ENCODE measurements around the gene MYOM1. TPM values are rescaled to one million over a fixed set of nuclear protein-coding genes. Genes with fewer than 3 reads are reported as not detected.

Gene MYOM1
- total RNA-seq, 4 donors from 2014 or later = 0.23 to 2.5 (median 0.52) TPM

DNA sequence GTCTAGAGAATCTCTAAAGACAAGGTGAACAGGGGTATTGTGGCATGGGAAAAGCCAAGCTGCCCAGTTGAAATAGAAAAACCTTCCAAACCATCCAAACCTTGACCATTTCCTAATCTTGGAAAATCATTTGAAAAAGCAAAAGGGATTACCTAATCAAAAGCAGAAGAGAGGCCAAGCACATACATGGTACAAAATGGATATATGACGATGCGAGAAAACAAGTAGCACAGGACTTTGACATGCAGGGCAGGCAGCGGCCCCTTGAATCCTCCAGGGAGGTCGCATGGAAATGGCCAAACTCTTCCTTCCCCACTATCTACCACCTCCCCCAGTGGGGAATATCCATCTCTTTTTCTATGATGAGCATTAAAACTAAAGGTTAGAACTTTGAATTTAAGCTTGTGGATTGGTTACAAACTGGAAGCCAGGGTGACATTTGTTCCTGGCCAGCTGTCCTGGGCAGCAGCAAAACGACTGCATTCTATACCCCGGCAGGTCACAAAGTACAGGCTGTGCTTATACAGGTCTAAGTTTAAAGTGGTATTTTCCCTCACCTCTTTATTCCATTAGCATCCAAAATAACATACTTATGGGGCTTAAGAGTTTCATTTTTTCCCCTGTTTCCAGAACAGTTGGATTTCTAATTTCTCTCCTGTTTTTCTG is 24.7 kb downstream of the MYOM1 start:
- no peak for DNase-seq
- no peaks in the 10 kb centered on the region for H3K4me1 ChIP-seq
- intact Hi-C loops (cut with DNase I) = no loop called here
- 78 to 87% methylated on average over 6 of the region's 6 CpGs for WGBS, 2 donors
- H3K36me3 ChIP-seq = no peaks in the 10 kb centered on the region
- no peak overlapping the region for H3K27ac ChIP-seq
- H3K9me3 ChIP-seq = no peaks in the 10 kb centered on the region
- no peak overlapping the region for H3K4me3 ChIP-seq
- no peaks in the 10 kb centered on the region for H3K27me3 ChIP-seq
- TF ChIP-seq CTCF (IDR thresholded peaks at IDR 0.05) (no peak), POLR2A (IDR thresholded peaks at IDR 0.05) (no peak)

DNA sequence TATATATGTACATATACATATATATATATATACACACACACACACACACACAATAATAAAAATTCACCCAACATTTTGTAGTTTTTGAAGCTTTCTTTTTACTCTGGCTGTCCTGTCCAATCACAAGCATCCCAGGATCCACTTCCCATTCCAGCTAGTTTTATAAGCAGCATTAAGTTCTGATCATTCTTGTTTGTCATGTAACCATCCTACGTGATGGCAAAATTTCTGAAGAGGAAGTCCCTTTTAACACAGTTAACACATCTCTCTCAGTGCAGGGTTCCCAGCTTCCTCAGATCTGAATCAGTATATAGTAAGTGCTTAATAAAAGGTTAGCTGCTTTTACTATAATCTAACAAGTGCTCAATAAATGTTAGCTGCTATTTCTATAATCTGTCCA is 26.4 kb downstream of the MYOM1 start:
- no peaks in the 10 kb centered on the region for H3K27me3 ChIP-seq
- no peaks in the 10 kb centered on the region for H3K36me3 ChIP-seq
- H3K4me3 ChIP-seq = no peak overlapping the region
- intact Hi-C loops (cut with DNase I) = no loop called here
- H3K9me3 ChIP-seq = no peaks in the 10 kb centered on the region
- no peak overlapping the region for H3K27ac ChIP-seq
- H3K4me1 ChIP-seq = no peaks in the 10 kb centered on the region
- no peak for DNase-seq
- TF ChIP-seq CTCF (IDR thresholded peaks at IDR 0.05) = no peak
- TF ChIP-seq POLR2A (IDR thresholded peaks at IDR 0.05) = no peak
- WGBS, 2 donors = 54 to 61% methylated on average over 1 of the region's 1 CpG

DNA sequence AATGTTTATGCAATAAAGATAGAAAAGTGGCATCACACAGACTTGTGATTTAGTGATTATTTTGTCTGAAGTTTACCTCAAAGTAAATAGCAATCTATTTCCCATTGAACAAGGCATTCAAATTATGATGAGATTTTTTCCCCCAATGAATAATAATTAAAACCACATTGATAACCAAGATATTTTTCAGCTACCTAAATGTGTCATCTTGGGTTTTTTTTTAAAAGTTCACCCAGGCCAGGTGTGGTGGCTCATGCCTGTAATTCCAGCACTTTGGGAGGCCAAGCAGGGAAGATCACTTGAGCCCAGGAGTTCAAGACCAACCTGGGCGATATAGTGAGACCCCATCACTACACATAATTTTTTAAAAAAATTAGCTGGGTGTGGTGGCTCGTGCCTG is 27.0 kb downstream of the MYOM1 start:
- Histone ChIP-seq H3K4me3 (no peak overlapping the region), H3K27ac (no peak overlapping the region), H3K27me3 (no peaks in the 10 kb centered on the region), H3K9me3 (no peaks in the 10 kb centered on the region), H3K4me1 (no peaks in the 10 kb centered on the region), H3K36me3 (no peaks in the 10 kb centered on the region)
- WGBS, 2 donors = 80 to 100% methylated on average over 1 to 2 of the region's 2 CpGs
- DNase-seq = no peak
- intact Hi-C loops (cut with DNase I) = no loop called here
- TF ChIP-seq CTCF (IDR thresholded peaks at IDR 0.05) (no peak), POLR2A (IDR thresholded peaks at IDR 0.05) (no peak)

DNA sequence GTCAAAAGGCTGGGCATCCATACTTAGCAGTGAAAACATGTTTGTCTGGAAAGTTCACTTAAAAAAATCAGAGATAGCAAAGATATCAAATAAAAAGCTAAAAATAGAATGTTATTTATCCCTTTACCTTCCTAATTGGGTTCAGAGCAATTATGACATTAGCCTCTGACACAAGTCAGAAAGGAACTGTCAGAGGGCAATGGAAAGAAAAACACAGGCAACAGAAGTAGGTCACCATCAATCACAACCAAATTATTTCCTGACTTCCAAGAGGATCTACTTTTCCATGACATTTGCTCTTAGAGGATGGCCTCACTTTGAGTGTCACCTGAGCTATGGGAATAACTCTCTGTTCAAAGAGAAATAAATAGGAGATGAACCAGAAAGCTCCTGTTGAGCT is 27.5 kb downstream of the MYOM1 start:
- Histone ChIP-seq H3K27me3 (no peaks in the 10 kb centered on the region), H3K4me1 (no peaks in the 10 kb centered on the region), H3K36me3 (no peaks in the 10 kb centered on the region), H3K27ac (no peak overlapping the region), H3K9me3 (no peaks in the 10 kb centered on the region), H3K4me3 (no peak overlapping the region)
- no peak for DNase-seq
- no peak for TF ChIP-seq POLR2A (IDR thresholded peaks at IDR 0.05)
- TF ChIP-seq CTCF (IDR thresholded peaks at IDR 0.05) = no peak
- intact Hi-C loops (cut with DNase I) = no loop called here

DNA sequence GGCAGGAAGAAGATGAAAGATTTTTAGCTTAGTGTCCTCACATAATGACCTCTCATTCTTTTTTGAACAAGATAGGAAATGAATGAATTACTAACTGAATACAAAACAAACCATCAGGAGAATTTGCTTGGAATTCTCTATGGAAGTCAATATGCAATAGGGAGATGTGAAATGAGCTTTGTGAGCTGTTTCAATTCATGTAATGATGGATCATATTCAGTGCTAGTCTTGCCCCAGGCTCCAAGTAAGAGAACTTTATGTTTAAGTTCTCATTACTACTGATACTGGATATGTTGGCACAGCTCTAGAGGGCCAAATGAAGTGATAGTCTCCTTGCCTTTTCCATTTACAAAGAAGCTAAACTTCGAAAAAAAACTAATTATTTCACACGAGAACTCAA is 29.2 kb downstream of the MYOM1 start:
- Histone ChIP-seq H3K36me3 (no peaks in the 10 kb centered on the region), H3K4me3 (no peak overlapping the region), H3K27ac (no peak overlapping the region), H3K9me3 (no peaks in the 10 kb centered on the region), H3K4me1 (no peaks in the 10 kb centered on the region), H3K27me3 (no peaks in the 10 kb centered on the region)
- intact Hi-C loops (cut with DNase I) = no loop called here
- 84 to 87% methylated on average over 2 of the region's 2 CpGs for WGBS, 2 donors
- TF ChIP-seq POLR2A (IDR thresholded peaks at IDR 0.05) (no peak), CTCF (IDR thresholded peaks at IDR 0.05) (no peak)
- DNase-seq = no peak
